ENCODE measurements around the gene QPRT. TPM values are rescaled to one million over a fixed set of nuclear protein-coding genes. Genes with fewer than 3 reads are reported as not detected.

Gene QPRT
- total and polyA plus RNA-seq, 2 of the 13 experiments (the other 11 are each of a cell fraction or from before 2014, with no cell fraction given): 130 to 218 TPM

DNA sequence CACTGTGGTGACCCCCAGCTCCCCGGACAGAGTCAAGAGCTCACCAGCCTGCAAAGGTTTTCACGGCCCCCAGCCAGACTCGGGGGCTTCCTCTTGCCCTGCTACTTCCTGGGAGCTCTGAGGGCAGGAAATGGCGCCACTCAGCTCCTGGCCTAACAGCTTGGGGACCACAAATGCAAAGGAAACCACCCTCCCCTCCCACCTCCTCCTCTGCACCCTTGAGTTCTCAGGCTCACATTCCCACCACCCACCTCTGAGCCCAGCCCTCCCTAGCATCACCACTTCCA is 16.3 kb upstream of the QPRT start (continued):
- TF ChIP-seq, protein P1, sequence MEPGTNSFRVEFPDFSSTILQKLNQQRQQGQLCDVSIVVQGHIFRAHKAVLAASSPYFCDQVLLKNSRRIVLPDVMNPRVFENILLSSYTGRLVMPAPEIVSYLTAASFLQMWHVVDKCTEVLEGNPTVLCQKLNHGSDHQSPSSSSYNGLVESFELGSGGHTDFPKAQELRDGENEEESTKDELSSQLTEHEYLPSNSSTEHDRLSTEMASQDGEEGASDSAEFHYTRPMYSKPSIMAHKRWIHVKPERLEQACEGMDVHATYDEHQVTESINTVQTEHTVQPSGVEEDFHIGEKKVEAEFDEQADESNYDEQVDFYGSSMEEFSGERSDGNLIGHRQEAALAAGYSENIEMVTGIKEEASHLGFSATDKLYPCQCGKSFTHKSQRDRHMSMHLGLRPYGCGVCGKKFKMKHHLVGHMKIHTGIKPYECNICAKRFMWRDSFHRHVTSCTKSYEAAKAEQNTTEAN (CRISPR knock-in tag; conservative IDR thresholded peaks at IDR 0.05): no peak
- TF ChIP-seq, protein P2, sequence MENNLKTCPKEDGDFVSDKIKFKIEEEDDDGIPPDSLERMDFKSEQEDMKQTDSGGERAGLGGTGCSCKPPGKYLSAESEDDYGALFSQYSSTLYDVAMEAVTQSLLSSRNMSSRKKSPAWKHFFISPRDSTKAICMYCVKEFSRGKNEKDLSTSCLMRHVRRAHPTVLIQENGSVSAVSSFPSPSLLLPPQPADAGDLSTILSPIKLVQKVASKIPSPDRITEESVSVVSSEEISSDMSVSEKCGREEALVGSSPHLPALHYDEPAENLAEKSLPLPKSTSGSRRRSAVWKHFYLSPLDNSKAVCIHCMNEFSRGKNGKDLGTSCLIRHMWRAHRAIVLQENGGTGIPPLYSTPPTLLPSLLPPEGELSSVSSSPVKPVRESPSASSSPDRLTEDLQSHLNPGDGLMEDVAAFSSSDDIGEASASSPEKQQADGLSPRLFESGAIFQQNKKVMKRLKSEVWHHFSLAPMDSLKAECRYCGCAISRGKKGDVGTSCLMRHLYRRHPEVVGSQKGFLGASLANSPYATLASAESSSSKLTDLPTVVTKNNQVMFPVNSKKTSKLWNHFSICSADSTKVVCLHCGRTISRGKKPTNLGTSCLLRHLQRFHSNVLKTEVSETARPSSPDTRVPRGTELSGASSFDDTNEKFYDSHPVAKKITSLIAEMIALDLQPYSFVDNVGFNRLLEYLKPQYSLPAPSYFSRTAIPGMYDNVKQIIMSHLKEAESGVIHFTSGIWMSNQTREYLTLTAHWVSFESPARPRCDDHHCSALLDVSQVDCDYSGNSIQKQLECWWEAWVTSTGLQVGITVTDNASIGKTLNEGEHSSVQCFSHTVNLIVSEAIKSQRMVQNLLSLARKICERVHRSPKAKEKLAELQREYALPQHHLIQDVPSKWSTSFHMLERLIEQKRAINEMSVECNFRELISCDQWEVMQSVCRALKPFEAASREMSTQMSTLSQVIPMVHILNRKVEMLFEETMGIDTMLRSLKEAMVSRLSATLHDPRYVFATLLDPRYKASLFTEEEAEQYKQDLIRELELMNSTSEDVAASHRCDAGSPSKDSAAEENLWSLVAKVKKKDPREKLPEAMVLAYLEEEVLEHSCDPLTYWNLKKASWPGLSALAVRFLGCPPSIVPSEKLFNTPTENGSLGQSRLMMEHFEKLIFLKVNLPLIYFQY (CRISPR knock-in tag; IDR thresholded peaks at IDR 0.05; ENCODE audit: borderline replicate concordance): no peak
- TF ChIP-seq, protein P3, sequence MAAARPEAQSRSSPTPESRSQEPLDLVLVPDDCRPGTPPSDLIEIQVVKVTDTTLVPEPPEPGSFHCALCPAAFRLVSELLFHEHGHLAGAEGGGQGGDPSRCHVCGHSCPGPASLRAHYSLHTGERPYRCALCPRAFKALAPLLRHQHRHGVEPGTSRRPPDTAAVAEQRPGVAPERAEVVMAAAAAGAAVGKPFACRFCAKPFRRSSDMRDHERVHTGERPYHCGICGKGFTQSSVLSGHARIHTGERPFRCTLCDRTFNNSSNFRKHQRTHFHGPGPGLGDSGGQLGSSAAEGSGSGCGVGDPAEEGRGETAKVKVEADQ (CRISPR knock-in tag; IDR thresholded peaks at IDR 0.05; ENCODE audit: borderline replicate concordance): no peak
- TF ChIP-seq, protein P4, sequence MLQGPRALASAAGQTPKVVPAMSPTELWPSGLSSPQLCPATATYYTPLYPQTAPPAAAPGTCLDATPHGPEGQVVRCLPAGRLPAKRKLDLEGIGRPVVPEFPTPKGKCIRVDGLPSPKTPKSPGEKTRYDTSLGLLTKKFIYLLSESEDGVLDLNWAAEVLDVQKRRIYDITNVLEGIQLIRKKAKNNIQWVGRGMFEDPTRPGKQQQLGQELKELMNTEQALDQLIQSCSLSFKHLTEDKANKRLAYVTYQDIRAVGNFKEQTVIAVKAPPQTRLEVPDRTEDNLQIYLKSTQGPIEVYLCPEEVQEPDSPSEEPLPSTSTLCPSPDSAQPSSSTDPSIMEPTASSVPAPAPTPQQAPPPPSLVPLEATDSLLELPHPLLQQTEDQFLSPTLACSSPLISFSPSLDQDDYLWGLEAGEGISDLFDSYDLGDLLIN (CRISPR knock-in tag; IDR thresholded peaks at IDR 0.05; ENCODE audit: borderline replicate concordance): no peak
- TF ChIP-seq KLF13 (CRISPR knock-in tag; IDR thresholded peaks at IDR 0.05): no peak
- TF ChIP-seq HIVEP1 (CRISPR knock-in tag; IDR thresholded peaks at IDR 0.05): no peak
- no peak for TF ChIP-seq NR3C1 (CRISPR knock-in tag; IDR thresholded peaks at IDR 0.05)
- TF ChIP-seq SYNCRIP (IDR thresholded peaks at IDR 0.05; ENCODE audit: insufficient read depth, low read depth, low read length): no peak
- no peak for TF ChIP-seq NR2F1 (CRISPR knock-in tag; IDR thresholded peaks at IDR 0.05)
- TF ChIP-seq, protein P5, sequence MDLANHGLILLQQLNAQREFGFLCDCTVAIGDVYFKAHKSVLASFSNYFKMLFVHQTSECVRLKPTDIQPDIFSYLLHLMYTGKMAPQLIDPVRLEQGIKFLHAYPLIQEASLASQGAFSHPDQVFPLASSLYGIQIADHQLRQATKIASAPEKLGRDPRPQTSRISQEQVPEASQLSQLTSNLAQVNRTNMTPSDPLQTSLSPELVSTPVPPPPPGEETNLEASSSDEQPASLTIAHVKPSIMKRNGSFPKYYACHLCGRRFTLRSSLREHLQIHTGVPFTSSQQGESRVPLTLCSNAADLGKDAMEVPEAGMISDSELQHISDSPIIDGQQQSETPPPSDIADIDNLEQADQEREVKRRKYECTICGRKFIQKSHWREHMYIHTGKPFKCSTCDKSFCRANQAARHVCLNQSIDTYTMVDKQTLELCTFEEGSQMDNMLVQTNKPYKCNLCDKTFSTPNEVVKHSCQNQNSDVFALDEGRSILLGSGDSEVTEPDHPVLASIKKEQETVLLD (CRISPR knock-in tag; IDR thresholded peaks at IDR 0.05; ENCODE audit: low read depth): no peak
- no peak for TF ChIP-seq PHF8 (CRISPR knock-in tag; IDR thresholded peaks at IDR 0.05)
